GM19240 (cell line): ENCODE results near the gene VPS8.
"Not testable (repeated sequence)": the region's sequence is repeated elsewhere in the genome, so short reads cannot be mapped to it uniquely, and the experiment has no call there.

Experiments used
- DNase-seq: peaks from one replicate; pipeline ENCODE4 v3.0.0; 2011; ENCODE audit warnings: low spot score; ENCODE audit not compliant: insufficient read length

The VPS8 gene

DNA sequence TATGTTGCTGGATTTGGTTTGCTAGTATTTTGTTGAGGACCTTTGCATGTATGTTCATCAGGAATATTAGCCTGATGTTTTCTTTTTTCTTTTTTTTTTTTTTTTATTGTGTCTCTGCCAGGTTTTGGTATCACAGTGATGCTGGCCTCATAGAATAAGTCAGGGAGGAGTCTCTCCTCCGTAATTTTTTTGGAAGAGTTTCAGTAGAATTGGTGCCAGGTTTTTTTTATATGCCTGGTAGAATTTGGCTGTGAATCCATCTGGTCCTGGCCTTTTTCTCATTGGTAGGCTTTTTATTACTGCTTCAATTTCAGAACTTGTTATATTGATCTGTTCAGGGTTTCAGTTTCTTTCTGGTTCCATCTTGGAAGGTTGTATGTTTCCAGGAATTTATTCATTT is 165.8 kb downstream of the VPS8 start:
- no peak for DNase-seq

DNA sequence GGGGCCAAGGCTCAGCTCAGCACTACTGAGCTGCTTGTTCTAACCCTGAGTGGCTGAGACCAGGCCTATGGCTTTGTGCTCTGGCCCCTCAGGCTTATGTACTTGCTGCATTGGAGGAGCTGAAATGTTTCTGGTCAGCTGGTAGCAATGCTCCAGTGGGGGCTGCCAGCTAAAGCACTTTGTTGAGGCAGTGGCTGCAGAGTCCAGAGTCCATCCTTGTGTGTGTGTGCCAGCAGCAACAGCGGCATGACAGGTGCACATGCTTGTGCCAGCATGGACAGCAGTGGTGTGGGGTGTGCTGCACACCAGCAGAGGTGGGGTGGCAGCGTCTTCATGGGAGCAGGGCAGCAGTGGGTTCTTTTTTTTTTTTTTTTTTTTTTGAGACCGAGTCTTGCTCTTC is 169.1 kb downstream of the VPS8 start:
- no peak for DNase-seq

DNA sequence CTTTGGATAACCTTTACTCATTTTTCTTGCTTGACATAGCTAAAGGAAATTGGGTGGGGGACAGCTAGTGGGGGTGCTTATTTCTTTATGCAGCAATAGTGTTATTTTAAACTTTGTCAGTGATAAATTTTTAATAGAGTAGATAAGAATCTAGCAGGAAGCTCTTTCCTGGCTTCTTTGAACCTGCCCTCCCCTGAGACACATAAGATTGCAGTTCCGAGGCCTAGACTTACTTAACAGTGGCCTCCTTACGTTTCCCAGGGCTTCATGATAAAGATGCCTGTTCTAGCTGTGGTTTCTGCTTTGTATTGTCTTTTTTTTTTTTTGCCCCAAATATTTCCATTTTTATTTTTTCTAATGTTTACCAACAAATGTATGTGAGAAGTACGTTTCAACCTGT is 170.1 kb downstream of the VPS8 start:
- DNase-seq: no peak

DNA sequence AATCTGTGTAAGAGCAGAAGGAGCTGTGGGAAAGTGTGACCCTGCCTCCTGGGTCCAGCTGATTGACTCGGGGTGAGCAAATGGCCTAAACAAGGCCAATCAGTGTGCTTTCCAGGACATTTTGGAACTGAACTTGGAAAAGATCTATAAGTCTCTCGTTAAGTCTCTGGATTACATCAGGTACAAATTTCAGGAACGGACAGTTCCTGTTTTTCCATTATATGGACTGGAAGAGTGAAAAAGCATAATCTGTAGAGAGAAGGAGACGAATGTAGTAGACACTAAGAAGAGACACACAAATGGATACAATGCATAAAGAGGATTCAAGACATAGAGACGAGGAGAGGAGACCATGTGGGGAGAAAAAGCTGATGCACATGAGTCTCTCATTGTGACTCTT is 173.6 kb downstream of the VPS8 start:
- DNase-seq: no peak

DNA sequence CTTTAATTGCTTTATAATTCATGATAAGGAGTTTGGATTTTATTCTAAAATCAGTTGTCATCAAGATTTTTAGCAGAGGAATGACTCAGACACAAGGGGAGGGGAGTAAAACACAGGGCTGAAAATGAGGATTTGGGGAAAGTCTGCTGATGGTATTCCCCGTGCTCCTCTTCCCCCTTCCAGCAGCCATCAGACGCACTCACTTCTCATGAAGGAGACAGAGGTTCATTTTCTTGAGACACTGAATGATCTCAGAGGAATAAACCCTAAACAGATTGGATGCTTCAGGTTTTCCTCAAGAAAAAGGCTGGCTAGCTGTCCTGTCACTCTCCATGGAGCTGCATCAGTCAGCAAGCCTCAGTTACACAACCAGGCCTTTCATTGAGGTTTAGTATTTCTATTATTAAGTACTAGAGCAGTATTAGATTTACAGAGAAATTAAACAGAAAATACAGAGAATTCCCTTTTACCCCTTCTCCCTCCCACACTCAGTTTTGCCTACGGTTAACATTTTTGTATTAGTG is 174.5 kb downstream of the VPS8 start:
- DNase-seq: no peak

DNA sequence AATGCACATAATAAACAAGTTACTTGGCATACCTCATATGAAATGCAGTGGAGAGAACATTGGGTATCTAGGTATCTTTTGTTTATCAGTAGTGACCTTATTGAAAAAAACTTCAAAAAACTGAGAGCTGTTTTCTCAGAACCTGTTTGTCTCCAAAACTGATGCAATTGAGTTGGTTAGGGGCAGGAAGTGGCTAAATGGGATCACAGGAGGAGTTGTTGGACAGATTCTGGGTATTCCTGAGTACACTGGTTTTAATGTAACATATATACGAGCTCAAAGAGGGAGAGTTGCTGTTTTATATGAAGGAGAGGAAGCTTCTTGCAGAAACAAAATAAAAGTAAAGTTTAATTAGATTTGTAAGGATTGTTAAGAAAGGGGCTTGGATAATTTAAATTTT is 181.4 kb downstream of the VPS8 start:
- no peak for DNase-seq

DNA sequence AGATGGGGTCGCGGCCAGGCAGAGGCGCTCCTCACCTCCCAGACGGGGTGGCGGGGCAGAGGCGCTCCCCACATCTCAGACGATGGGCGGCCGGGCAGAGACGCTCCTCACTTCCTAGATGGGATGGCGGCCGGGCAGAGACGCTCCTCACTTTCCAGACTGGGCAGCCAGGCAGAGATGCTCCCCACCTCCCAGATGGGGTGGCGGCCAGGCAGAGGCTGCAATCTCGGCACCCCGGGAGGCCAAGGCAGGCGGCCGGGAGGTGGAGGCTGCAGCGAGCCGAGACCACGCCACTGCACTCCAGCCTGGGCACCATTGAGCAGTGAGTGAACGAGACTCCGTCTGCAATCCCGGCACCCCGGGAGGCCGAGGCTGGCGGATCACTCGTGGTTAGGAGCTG is 191.9 kb downstream of the VPS8 start:
- DNase-seq: not testable (repeated sequence)

DNA sequence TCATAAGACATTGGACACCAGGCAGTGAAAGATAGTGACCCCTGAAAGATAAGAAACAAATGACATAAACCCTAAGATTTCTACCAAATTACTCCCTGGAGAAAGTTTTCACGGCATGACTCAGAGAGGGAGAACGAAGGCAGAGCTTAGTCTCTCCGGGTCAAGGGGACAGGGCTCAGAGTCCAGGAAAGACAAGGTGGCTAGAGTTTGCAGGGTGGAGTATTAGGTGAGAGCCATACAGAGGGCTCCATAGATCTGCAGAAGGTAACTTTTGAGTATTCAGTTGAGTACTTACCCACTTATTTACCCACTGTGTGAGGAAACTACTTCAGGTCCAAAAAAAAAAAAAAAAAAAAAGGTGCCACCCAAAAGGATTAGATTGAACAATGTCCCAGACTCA is 197.7 kb downstream of the VPS8 start:
- DNase-seq: no peak

DNA sequence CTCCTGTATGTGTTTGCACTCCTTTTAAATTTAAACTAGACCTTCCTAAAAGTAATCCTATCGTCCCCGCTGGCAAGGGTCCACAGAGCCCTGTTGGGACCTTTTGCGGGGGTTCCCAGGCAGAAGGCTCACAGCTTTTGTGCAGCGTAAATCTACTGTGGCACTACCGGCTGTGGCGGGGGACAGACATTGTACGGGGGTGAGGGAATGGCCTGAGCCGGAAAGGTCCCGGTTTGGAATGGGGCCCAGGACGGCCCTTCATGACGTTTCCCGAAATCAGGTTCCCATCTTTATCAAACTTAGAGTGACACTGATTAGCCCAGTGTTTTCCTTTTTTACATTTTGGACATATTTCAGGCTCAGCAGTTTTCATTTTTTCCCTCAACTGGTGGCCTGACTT is 205.6 kb downstream of the VPS8 start:
- DNase-seq: not testable (repeated sequence)

DNA sequence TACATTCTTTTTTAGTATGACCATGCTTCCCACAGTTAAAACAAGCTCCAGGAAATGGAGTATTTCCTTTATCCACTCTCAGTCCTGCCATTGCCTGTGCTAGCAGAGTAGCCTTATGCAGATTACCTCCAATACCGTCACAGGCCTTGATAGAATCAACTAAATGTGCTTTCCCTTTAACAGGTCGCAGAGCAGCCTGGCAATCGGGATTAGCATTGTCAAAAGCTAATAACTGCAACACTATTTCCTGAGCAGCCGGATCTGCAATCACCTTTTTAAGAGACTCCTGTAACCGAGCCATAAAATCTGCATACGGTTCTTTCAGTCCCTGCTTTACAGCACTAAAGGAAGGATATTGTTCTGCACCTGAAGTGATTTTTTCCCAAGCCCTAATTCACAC is 206.0 kb downstream of the VPS8 start:
- DNase-seq: not testable (repeated sequence)

DNA sequence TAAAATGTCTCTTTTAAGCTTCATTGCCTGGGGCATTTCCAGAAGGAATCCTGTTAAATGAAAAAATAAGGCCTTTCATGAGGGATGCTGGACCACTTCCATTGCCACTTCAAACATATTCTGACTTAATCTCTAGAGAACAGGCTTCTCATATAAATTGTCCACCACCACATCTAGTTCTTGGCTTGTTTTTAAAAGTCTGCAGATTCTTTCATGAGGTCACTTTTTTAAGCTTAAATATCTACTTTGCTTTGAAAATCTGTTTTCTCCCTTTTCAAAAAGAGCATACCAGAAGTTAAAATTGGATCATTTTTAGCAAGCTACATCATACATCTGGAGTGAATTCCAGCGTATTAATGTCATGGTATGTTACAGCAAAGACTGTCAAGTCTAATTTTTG is 209.3 kb downstream of the VPS8 start:
- DNase-seq: no peak

DNA sequence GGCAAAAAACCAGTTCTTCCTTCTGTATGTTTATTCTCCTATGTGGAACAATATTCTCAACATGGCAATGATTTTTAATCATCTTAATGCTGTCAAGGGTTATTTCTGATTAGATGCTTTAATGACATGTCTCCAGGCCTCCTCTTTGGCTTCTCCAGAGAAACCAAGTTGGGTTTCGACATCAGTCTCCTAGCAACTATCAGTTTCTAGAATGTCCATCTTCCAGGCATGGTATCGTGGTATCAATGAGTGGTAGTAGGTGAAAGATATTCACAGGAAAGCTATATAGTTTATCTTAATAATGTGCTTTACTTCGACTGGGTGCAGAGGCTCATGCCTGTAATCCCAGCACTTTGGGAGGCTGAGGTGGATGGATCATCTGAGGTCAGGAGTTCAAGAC is 212.4 kb downstream of the VPS8 start:
- no peak for DNase-seq

DNA sequence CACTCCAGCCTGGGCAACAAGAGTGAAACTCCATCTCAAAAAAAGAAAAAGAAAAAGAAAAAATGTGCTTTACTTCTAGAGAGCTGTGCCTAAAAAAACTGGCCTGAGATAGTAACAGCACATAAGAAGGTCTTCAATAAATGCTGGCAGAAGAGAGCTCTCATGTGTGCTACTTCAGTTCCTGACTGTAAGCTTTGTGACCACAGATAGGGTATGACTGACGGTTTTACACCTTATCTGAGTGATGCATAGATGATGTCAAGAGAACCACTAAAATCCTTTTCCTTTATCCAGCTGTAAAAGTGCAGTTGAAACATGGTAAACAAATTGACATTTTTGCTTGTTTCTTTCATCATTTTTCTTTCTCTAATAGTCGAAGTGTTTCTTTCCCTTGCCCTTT is 213.0 kb downstream of the VPS8 start:
- DNase-seq: no peak

DNA sequence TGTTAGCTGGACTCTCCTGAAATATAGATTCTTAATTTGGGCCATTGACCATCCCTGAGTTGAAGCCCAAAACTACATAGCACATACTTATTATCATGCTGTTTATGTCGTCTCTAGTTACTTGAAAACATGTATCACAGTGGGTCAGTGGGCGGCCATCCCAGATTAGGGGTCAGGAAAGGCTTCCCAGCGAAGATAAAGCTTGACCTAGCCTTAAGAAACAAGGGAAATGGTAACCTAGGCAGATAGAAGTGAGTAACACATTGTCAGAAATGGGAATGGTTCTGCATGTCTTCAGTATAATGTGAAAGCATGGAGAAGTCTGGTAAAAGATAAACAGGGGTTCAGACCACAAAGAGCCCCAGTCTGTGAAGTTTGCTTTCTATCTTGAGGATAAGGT is 216.2 kb downstream of the VPS8 start:
- DNase-seq: no peak

DNA sequence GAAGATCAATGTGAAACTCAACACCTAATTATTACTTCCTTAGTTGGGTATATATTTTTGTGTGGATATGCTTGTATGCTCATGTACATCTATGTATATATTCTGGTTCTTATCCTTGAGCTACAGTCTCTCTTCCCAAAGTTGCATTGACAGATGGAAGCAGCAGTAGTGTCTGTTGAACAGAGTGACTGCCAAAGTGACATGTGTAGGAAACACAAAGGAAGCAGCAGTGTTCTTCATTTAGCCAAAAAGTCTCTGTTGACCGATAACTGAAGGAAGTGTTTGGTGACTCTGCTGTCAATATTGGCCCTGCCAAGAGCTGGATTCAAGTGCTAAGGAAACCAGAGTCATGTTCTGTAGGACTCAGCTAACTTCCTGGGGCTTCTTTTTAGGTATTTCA is 217.1 kb downstream of the VPS8 start:
- no peak for DNase-seq

DNA sequence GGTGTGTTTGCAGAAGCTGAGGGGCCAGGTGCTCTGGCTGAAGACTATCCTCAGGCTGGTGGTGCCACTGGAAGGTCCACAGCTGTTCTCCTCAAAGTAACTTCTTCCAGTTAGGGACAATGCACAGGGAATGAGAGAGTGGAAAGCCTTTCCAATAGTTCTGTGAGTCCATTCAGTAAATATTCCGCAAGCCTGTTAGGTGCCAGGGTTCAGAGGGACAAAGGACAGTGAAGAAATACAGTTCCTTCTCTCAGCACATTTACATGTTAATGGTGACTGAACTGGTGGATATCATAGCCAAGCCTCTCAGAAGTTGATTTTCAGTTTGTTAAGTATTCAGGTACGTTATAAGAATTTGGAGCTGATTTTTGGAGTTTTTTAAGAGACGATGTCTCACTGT is 218.4 kb downstream of the VPS8 start:
- no peak for DNase-seq

DNA sequence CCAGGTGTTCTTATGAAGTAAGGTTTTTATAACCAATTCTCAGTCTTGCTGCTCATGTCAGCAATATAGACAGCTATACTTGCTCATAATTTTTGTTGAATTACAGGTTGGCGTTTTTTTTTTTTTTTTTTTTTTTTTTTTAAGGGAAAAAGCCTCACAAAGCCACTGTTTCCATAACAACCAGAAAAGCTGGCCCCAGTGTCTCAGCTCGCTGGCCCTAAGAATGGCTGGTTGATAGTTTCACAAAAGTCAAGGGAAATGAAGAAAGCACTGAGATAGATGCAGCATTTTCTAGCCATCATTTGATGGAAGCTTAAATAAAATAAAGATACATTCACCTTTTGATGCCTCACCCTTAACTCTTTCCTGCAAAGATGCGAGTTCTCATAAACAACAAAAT is 219.0 kb downstream of the VPS8 start:
- no peak for DNase-seq

DNA sequence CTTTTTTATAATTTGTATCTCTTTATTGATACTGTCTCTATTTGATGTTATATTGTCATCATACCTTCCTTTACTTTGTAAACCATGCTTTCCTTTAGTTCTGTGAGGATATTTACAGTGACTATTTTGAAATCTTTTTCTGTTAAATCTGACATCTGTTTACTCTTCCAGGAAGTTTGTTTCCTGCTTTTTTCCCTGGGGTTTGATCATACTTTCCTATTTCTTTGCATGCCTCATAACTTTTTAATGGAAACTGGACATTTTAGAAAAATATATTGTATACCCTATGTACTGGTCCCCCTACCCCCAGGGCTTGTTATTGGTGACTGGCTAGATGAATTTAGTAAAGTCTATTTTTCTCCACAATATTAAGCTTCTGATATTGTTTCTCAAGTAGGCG is 225.8 kb downstream of the VPS8 start:
- no peak for DNase-seq

DNA sequence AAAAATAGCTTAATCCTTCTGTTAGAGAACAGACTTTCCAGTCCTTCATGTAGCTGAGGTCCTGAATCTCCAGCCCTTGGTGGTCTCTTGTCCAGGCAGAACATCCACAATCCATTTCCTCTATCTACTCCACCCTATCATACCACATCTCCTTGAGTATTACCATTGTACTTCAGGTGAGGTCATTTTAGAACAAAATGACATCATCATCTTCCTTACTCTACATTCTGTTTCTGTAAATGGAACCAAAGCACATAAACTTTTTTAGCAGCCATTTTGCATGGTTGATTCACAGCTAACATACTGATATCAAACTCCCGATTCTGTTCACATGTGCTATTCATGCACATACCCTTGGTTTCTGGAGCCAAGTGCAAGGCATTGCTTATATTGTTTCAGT is 228.5 kb downstream of the VPS8 start:
- DNase-seq: no peak

DNA sequence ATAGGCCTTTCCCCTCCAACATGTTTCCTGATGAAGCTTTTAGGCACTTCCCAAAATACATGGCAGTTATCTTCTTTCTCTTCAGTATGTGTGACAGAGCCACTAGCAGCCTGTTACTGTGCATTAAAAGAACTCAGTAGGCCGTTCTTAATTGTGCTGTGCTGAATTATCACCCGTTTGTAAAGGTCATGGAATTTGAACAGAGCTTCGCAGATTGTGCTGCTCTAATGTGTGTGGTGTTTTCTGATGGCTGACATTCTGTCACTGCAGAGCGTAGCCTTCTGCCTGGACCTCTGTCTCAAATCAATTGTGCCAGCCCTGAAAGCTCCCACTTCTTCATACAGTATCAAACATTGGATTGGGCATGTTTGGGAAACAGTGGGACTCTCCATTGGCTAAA is 229.6 kb downstream of the VPS8 start:
- no peak for DNase-seq

DNA sequence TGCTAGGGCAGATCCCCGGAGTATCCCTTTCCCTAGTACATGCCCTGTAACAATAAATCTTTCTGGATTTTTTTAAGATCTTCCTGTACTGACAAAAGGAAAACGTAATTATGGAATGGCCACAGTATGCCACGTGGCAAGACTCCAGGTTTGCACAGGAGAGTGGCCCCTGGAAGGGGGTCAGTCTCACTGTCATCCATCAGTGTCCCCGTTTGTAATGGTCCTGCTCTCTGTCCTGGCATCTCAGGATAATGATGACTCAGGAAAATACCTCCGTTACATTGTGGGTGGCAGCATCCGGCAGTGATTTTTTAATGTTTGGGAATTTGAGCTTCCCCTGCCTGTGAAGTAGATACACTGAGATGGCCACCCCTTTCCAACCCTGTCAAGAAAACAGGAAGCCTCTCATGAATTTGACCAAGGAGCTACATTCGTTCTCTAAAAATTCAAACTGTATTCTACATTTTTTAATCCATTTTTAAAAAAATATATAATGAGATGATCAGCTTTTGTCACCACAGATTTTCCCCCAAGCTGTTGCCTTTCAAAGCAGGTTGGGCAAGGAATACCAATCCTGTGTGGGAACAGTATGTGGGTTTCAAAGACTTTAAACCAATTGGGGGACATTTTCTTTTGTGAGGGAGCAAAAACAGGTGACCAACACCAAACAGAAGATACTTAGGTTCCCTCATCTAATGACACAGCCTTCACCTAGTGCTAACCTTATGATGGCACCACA is 230.5 kb downstream of the VPS8 start:
- DNase-seq: no peak

DNA sequence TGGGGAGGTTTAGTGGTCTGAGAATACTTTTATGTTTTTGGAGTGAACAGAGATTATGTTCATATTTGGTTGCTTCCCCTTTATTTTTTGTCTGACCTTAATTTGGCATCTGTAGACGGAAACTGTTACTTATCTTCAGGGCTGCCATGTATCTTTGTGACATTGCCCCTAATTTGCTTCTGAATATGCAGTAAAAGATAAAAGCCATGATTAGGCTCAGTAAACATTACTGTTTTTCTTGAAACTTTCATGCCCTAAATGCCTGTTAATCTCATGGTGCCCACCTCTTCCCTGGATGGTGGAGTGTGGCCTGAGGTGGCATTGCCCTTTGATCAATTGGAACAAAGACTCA is 234.2 kb downstream of the VPS8 start:
- DNase-seq: no peak

DNA sequence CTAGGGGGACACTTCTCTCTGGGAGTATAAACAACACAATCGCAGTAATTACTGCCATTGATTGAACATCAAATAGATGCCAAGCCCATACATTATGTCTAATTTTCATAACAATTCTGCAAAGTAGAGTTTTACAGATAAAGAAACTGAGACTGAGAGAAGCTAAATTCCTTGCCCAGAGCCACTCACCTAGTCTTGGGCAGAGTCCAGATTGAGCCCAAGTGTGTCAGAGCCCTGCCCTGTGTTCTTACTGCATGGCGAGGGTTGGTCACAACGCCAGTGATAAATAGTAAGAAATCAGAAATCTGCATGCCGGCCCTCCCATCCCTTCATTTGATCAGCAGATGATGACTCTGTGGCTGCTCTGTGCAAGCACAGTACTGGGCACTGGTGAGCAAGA is 234.6 kb downstream of the VPS8 start:
- no peak for DNase-seq

DNA sequence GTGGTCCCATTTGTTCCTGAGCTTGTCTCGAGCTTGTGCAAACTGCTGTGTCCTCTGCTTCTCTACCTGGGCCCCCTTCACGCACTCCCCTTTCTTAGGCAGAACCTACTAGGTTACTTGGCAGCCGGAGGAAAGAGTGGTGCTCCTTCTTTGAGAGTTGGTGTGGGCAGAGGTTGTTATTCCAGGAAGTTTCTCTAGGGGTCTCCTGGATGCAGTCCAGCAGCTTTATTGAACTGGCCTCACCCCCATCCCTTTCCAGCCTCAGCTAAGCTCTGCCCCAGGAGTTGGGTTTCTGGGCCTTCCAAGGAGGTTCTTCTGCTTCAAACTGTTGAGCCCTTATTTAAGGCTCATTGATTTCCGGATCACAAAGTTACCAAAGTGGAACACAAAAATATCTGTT is 237.7 kb downstream of the VPS8 start:
- no peak for DNase-seq
